Measurements from ENCODE around the gene GSTCD. TPM values are rescaled to one million over a fixed set of nuclear protein-coding genes. Genes with fewer than 3 reads are reported as not detected.

The GSTCD gene
- total RNA-seq, 1 experiment from 2014 or later: 21.3 TPM

- intact Hi-C loops (cut with micrococcal nuclease; ENCODE audit: unreplicated experiment): no loop called here
- CTCF ChIA-PET: no interaction called here
- H3K9me3 ChIP-seq: no peaks in the 10 kb centered on the region
- H3K4me1 Mint-ChIP-seq (ENCODE audit: low read depth, unreplicated experiment): no peaks in the 10 kb centered on the region
- no peaks in the 10 kb centered on the region for H3K4me1 ChIP-seq
- H3K36me3 Mint-ChIP-seq (ENCODE audit: insufficient read depth, unreplicated experiment): no peaks in the 10 kb centered on the region
- no peak overlapping the region for H3K4me3 Mint-ChIP-seq (ENCODE audit: unreplicated experiment)
- no peaks in the 10 kb centered on the region for H3K27me3 Mint-ChIP-seq (ENCODE audit: insufficient read depth, unreplicated experiment)
- H3K4me3 ChIP-seq (ENCODE audit: low read depth, low read length): no peak overlapping the region
- H3K36me3 ChIP-seq (ENCODE audit: control insufficient read depth, insufficient read depth, low read length): no peaks in the 10 kb centered on the region
- DNase-seq: no peak
- H3K27me3 ChIP-seq (replicated peaks; ENCODE audit: control insufficient read depth, insufficient read depth, low read length): no peaks in the 10 kb centered on the region
- TF ChIP-seq CTCF (IDR thresholded peaks at IDR 0.05; ENCODE audit: insufficient read depth in 1 of 2, low read depth in 1 of 2, low read length in 1 of 2, severe bottlenecking in 1 of 2, unreplicated experiment in 1 of 2): no peak
- no peaks in the 10 kb centered on the region for H3K9me3 Mint-ChIP-seq (ENCODE audit: unreplicated experiment)
- BruUV-seq (replicated peaks): no TSS peak
- no peak overlapping the region for H3K27ac Mint-ChIP-seq (ENCODE audit: unreplicated experiment)
- POLR2A ChIA-PET: no interaction called here
These were observed 44.8 kb downstream of the GSTCD start for GRCh38 chr4:105753361-105753760.

DNA sequence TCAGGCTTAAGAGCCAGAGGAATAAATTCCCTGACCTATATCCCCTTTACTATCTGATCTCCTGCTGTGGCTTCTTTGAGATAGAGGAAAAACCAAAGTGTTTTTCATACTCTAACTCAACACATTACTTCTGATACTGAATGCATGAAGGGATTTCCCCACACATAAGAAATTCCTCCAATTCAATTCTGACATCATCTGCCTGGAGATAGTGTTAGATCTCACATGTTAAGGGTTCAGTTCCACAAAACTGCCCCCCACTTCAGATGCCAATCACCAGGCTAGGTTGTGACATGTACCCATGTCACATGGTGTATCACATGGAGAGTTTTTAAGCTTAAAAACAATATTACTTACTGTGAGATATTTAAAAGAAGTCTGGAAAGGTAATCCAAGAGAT lies 46.8 kb downstream of the GSTCD start:
- POLR2A ChIA-PET: no interaction called here
- Histone ChIP-seq H3K4me1 (no peaks in the 10 kb centered on the region), H3K4me3 (ENCODE audit: low read depth, low read length) (no peak overlapping the region), H3K36me3 (ENCODE audit: control insufficient read depth, insufficient read depth, low read length) (no peaks in the 10 kb centered on the region), H3K9me3 (no peaks in the 10 kb centered on the region), H3K27me3 (replicated peaks; ENCODE audit: control insufficient read depth, insufficient read depth, low read length) (no peaks in the 10 kb centered on the region)
- no peak for DNase-seq
- no peak overlapping the region for H3K4me3 Mint-ChIP-seq (ENCODE audit: unreplicated experiment)
- H3K36me3 Mint-ChIP-seq (ENCODE audit: insufficient read depth, unreplicated experiment): no peaks in the 10 kb centered on the region
- H3K27me3 Mint-ChIP-seq (ENCODE audit: insufficient read depth, unreplicated experiment): no peaks in the 10 kb centered on the region
- no peak for TF ChIP-seq CTCF (IDR thresholded peaks at IDR 0.05; ENCODE audit: insufficient read depth in 1 of 2, low read depth in 1 of 2, low read length in 1 of 2, severe bottlenecking in 1 of 2, unreplicated experiment in 1 of 2)
- CTCF ChIA-PET: interaction anchor here (0.6 kb wide), 1 partner anchor 45 kb away, joined by 6 read pairs; no protein-coding TSS in a partner anchor
- no peaks in the 10 kb centered on the region for H3K4me1 Mint-ChIP-seq (ENCODE audit: low read depth, unreplicated experiment)
- H3K9me3 Mint-ChIP-seq (ENCODE audit: unreplicated experiment): no peaks in the 10 kb centered on the region
- intact Hi-C loops (cut with micrococcal nuclease; ENCODE audit: unreplicated experiment): no loop called here
- BruUV-seq (replicated peaks): no TSS peak
- no peak overlapping the region for H3K27ac Mint-ChIP-seq (ENCODE audit: unreplicated experiment)

DNA sequence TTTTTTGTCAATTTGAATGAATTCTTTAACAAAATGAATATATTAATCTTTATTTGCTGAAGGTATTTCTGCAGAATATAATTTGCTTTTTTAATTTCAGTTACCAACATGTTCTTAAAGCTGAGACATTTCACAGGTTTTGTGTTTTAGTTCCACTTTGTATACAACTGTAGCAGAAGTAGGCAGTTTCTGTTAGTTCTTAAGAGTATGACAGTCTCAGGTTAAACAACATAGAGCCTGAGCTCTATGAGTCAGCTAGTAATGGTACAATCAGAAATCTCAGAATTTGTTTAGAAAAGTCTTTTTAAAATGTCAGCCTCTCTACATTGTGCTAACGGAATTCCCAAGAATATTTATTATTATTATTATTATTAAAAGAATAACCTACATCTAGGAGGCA lies 50.4 kb downstream of the GSTCD start:
- Mint-ChIP-seq H3K27ac (ENCODE audit: unreplicated experiment) (no peak overlapping the region), H3K4me3 (ENCODE audit: unreplicated experiment) (no peak overlapping the region), H3K27me3 (ENCODE audit: insufficient read depth, unreplicated experiment) (no peaks in the 10 kb centered on the region), H3K9me3 (ENCODE audit: unreplicated experiment) (no peaks in the 10 kb centered on the region), H3K4me1 (ENCODE audit: low read depth, unreplicated experiment) (no peaks in the 10 kb centered on the region), H3K36me3 (ENCODE audit: insufficient read depth, unreplicated experiment) (no peaks in the 10 kb centered on the region)
- ChIA-PET CTCF (no interaction called here), POLR2A (no interaction called here)
- no peak for TF ChIP-seq CTCF (IDR thresholded peaks at IDR 0.05; ENCODE audit: insufficient read depth in 1 of 2, low read depth in 1 of 2, low read length in 1 of 2, severe bottlenecking in 1 of 2, unreplicated experiment in 1 of 2)
- H3K4me3 ChIP-seq (ENCODE audit: low read depth, low read length): no peak overlapping the region
- intact Hi-C loops (cut with micrococcal nuclease; ENCODE audit: unreplicated experiment): no loop called here
- no peaks in the 10 kb centered on the region for H3K36me3 ChIP-seq (ENCODE audit: control insufficient read depth, insufficient read depth, low read length)
- H3K4me1 ChIP-seq: no peaks in the 10 kb centered on the region
- DNase-seq: no peak
- no peaks in the 10 kb centered on the region for H3K27me3 ChIP-seq (replicated peaks; ENCODE audit: control insufficient read depth, insufficient read depth, low read length)
- BruUV-seq (replicated peaks): no TSS peak
- no peaks in the 10 kb centered on the region for H3K9me3 ChIP-seq
